AG04450 (cell line): ENCODE data around the gene DACH1. TPM values are rescaled to one million over a fixed set of nuclear protein-coding genes. Genes with fewer than 3 reads are reported as not detected.

Experiments used
- CTCF ChIA-PET: fragments of 300-600, 350-600 bp; formaldehyde crosslinking; extraction: SDS; loops from one replicate; lab custom pipeline; 2022; ENCODE audit warnings: antibody characterized with exemption, inconsistent platforms; lab: Charles Lee
- POLR2A ChIA-PET: fragments of 350-600 bp; formaldehyde crosslinking; extraction: SDS; loops from one replicate; lab custom pipeline; 2021; ENCODE audit warnings: antibody characterized with exemption, inconsistent platforms; lab: Yijun Ruan, JAX
- DNase-seq: peaks from one replicate; pipeline ENCODE4 v3.0.0-alpha.2; 2011; ENCODE audit warnings: low read depth, low spot score
- H3K27ac ChIP-seq: one replicate; pipeline ENCODE4 v1.5.1; 2012; ENCODE audit warnings: low read depth, low read length, control low read depth
- H3K27me3 ChIP-seq: one replicate; pipeline ENCODE4 v1.6.0; 2012; ENCODE audit warnings: low read length; ENCODE audit not compliant: control insufficient read depth, insufficient read depth
- H3K4me3 ChIP-seq: 2 replicates; pipeline ENCODE4 v1.5.1; 2011; ENCODE audit warnings: mild to moderate bottlenecking, low read depth, low read length, control low read depth
- H3K9me3 ChIP-seq: 2 replicates; pipeline ENCODE4 v1.5.1; 2012; ENCODE audit warnings: low read length; ENCODE audit not compliant: control insufficient read depth, insufficient read depth
- polyA plus RNA-seq: library from polyadenylated mRNA; depleted of rRNA; stranded (reverse); fragments of >200 nt; gene quantifications from 2 replicates; pipeline ENCODE4 v1.2.3, GENCODE V29; 2011
- TF ChIP-seq, protein P1 (sequence below): IDR thresholded peaks from 2 replicates; pipeline ENCODE4 v1.5.1; 2011; ENCODE audit warnings: low read depth, low read length, control low read depth, inconsistent platforms

The DACH1 gene
- polyA plus RNA-seq, 1 experiment, result 0.10 TPM

- Histone ChIP-seq H3K9me3 (no peaks in the 10 kb centered on the region), H3K27me3 (no peaks in the 10 kb centered on the region), H3K27ac (no peak overlapping the region), H3K4me3 (no peak overlapping the region)
- no peak for DNase-seq
- TF ChIP-seq, protein P1, sequence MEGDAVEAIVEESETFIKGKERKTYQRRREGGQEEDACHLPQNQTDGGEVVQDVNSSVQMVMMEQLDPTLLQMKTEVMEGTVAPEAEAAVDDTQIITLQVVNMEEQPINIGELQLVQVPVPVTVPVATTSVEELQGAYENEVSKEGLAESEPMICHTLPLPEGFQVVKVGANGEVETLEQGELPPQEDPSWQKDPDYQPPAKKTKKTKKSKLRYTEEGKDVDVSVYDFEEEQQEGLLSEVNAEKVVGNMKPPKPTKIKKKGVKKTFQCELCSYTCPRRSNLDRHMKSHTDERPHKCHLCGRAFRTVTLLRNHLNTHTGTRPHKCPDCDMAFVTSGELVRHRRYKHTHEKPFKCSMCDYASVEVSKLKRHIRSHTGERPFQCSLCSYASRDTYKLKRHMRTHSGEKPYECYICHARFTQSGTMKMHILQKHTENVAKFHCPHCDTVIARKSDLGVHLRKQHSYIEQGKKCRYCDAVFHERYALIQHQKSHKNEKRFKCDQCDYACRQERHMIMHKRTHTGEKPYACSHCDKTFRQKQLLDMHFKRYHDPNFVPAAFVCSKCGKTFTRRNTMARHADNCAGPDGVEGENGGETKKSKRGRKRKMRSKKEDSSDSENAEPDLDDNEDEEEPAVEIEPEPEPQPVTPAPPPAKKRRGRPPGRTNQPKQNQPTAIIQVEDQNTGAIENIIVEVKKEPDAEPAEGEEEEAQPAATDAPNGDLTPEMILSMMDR, result no peak
- ChIA-PET CTCF (no interaction called here), POLR2A (no interaction called here)
These were observed 405.1 kb downstream of the DACH1 start for GRCh38 chr13:71461892-71462291.

DNA sequence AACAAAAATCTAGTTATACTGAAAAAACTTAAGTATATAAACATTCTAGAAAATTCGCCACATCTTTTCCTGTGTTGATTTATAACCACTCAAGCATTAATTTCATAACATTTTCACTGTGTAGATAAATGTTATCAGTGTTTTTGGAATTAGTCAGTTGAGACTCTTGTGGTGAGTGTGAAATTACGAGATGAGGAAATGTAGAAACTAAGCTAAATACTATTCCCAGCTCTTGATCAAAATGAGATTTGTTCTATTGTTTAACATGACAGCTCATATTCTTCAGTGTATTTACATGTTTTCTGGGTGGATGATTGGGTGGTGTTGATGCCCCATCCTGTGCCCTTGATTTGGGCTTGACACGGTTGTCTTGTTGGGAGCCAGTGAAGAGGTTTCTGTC, 406.8 kb downstream of the DACH1 start:
- CTCF ChIA-PET, result no interaction called here
- H3K27me3 ChIP-seq, result no peaks in the 10 kb centered on the region
- H3K9me3 ChIP-seq, result no peaks in the 10 kb centered on the region
- TF ChIP-seq, protein P1, result no peak
- no peak for DNase-seq
- no peak overlapping the region for H3K27ac ChIP-seq
- POLR2A ChIA-PET, result no interaction called here
- H3K4me3 ChIP-seq, result no peak overlapping the region

DNA sequence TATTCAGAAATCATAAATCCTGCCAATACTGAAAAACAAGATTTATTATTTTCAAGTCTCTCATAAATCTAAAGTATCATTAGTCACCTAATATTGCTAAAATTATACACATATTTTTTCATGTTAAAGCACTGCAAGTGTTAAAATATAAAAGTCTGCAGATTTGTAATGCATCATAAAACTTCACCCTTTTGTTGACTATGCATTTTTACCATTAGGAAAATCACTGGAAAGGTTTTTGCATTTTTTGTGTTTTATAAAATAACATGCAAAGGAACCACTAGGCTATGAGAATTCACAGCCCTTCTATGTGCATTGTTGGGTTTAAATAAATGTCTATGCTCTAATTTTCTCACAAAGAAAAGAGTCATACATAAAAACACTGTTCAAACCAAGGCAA, 407.3 kb downstream of the DACH1 start:
- no peak overlapping the region for H3K27ac ChIP-seq
- H3K27me3 ChIP-seq, result no peaks in the 10 kb centered on the region
- POLR2A ChIA-PET, result no interaction called here
- DNase-seq, result no peak
- TF ChIP-seq, protein P1, result no peak
- no peak overlapping the region for H3K4me3 ChIP-seq
- H3K9me3 ChIP-seq, result no peaks in the 10 kb centered on the region
- CTCF ChIA-PET, result no interaction called here

DNA sequence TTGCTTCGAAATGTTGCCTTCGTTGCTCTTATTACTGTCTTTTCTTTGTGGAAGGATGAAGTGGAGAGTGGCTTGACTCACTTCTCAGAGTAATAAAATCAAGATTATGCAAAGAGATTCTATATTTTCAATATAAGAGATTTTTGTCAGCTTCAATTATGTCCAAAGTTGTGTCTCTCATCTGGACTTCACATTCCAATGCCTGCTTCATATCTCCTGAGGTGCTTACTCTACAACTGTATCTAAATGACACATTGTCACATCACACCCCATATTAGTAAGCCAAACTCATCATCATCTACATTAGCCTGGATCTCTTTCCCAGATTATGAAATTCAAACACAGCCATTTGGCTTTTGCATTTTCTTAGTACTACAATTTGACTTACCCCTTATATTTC, 409.4 kb downstream of the DACH1 start:
- DNase-seq, result no peak
- Histone ChIP-seq H3K4me3 (no peak overlapping the region), H3K9me3 (no peaks in the 10 kb centered on the region), H3K27ac (no peak overlapping the region), H3K27me3 (no peaks in the 10 kb centered on the region)
- CTCF ChIA-PET, result no interaction called here
- POLR2A ChIA-PET, result no interaction called here
- TF ChIP-seq, protein P1, result no peak

- no peak overlapping the region for H3K4me3 ChIP-seq
- ChIA-PET CTCF (no interaction called here), POLR2A (no interaction called here)
- no peaks in the 10 kb centered on the region for H3K27me3 ChIP-seq
- DNase-seq, result no peak
- TF ChIP-seq, protein P1, result no peak
- no peaks in the 10 kb centered on the region for H3K9me3 ChIP-seq
- no peak overlapping the region for H3K27ac ChIP-seq
These were observed 410.9 kb downstream of the DACH1 start for GRCh38 chr13:71456136-71456535.
